CD14-positive monocyte (primary cell): ENCODE data around the gene POLR3A. TPM values are rescaled to one million over a fixed set of nuclear protein-coding genes. Genes with fewer than 3 reads are reported as not detected.

ENCODE experiments used
- DNase-seq, 3 donors: peaks; one replicate each; pipeline ENCODE4 v3.0.0-alpha.2; 2011 to 2022
- H2AFZ ChIP-seq: 2 replicates; pipeline ENCODE4 v1.6.0; 2012; ENCODE audit warnings: mild to moderate bottlenecking, low read depth, low read length, inconsistent platforms; ENCODE audit not compliant: insufficient read depth, poor library complexity, severe bottlenecking
- H3K27ac ChIP-seq, 2 donors: 1 replicate in 1 of 2; 2 replicates in 1 of 2; pipeline ENCODE4 v1.5.1; 2012 to 2013; ENCODE audit warnings: low read length in 2 of 2, control low read depth in 1 of 2, inconsistent platforms in 1 of 2, low read depth in 1 of 2, mild to moderate bottlenecking in 1 of 2
- H3K27me3 ChIP-seq, 2 donors: one replicate each; pipeline versions ENCODE4 v1.6.0 to v1.6.1; 2011 to 2013; ENCODE audit warnings: low read length in 2 of 2; ENCODE audit not compliant: control insufficient read depth in 2 of 2, insufficient read depth in 2 of 2
- H3K36me3 ChIP-seq, 2 donors: replicated peaks in 1 of 2; 1 replicate in 1 of 2; 2 replicates in 1 of 2; pipeline versions ENCODE4 v1.5.1 to v1.6.1; 2012 to 2013; ENCODE audit warnings: low read length in 2 of 2, control low read depth in 1 of 2, inconsistent platforms in 1 of 2, mild to moderate bottlenecking in 1 of 2; ENCODE audit not compliant: insufficient read depth in 2 of 2, control insufficient read depth in 1 of 2
- H3K4me1 ChIP-seq, 2 donors: 1 replicate in 1 of 2; 2 replicates in 1 of 2; pipeline versions ENCODE4 v1.5.1 to v1.6.1; 2012 to 2013; ENCODE audit warnings: low read length in 2 of 2, control low read depth in 1 of 2, inconsistent platforms in 1 of 2, mild to moderate bottlenecking in 1 of 2, moderate library complexity in 1 of 2; ENCODE audit not compliant: insufficient read depth in 2 of 2, control insufficient read depth in 1 of 2
- H3K4me2 ChIP-seq: replicated peaks from 2 replicates; pipeline ENCODE3; 2012; ENCODE audit warnings: low read length, moderate library complexity, mild to moderate bottlenecking; ENCODE audit not compliant: poor library complexity, severe bottlenecking; ENCODE audit errors: extremely low read depth
- H3K4me3 ChIP-seq, 3 experiments: fragments of 200-600 bp in 1 of 3; sonication (generic) in 1 of 3; replicated peaks in 1 of 3; 1 replicate in 2 of 3; 2 replicates in 1 of 3; pipeline ENCODE4 v1.5.1; 2011 to 2013; ENCODE audit warnings: low read length in 3 of 3, mild to moderate bottlenecking in 3 of 3, control low read depth in 2 of 3, low read depth in 2 of 3, inconsistent platforms in 1 of 3, moderate library complexity in 1 of 3
- H3K79me2 ChIP-seq: 2 replicates; pipeline ENCODE4 v1.6.0; 2012; ENCODE audit warnings: mild to moderate bottlenecking, control low read depth, inconsistent platforms, low read length, moderate library complexity; ENCODE audit not compliant: insufficient read depth
- H3K9ac ChIP-seq: 2 replicates; pipeline ENCODE4 v1.6.0; 2017; ENCODE audit warnings: low read length, mild to moderate bottlenecking; ENCODE audit not compliant: insufficient read depth, poor library complexity, severe bottlenecking
- H3K9me3 ChIP-seq, 2 donors: replicated peaks in 1 of 2; 1 replicate in 1 of 2; 2 replicates in 1 of 2; pipeline versions ENCODE4 v1.5.1 to v1.6.1; 2012 to 2013; ENCODE audit warnings: low read length in 2 of 2, control low read depth in 1 of 2; ENCODE audit not compliant: control insufficient read depth in 1 of 2, insufficient read depth in 1 of 2
- H4K20me1 ChIP-seq: 2 replicates; pipeline ENCODE4 v1.6.0; 2012; ENCODE audit warnings: mild to moderate bottlenecking, low read length, control low read depth, moderate library complexity; ENCODE audit not compliant: insufficient read depth
- H3K27ac Mint-ChIP-seq, 7 donors: one replicate each; pipeline ENCODE4 v1.8.0; 2020; ENCODE audit warnings: mild to moderate bottlenecking in 7 of 7, mixed read lengths in 7 of 7, moderate library complexity in 6 of 7, inconsistent platforms in 2 of 7
- H3K27me3 Mint-ChIP-seq, 3 donors: one replicate each; pipeline ENCODE4 v1.8.0; 2021 to 2022; ENCODE audit warnings: low read depth in 3 of 3, mild to moderate bottlenecking in 3 of 3, mixed read lengths in 3 of 3, moderate library complexity in 3 of 3, inconsistent platforms in 1 of 3
- H3K36me3 Mint-ChIP-seq, 2 donors: one replicate each; pipeline ENCODE4 v1.8.0; 2020; ENCODE audit warnings: mixed read lengths in 2 of 2, inconsistent platforms in 1 of 2, mild to moderate bottlenecking in 1 of 2
- H3K4me1 Mint-ChIP-seq: one replicate; pipeline ENCODE4 v1.8.0; 2020; ENCODE audit warnings: mild to moderate bottlenecking, mixed read lengths
- H3K4me3 Mint-ChIP-seq, 2 donors: one replicate each; pipeline ENCODE4 v1.8.0; 2020; ENCODE audit warnings: mild to moderate bottlenecking in 2 of 2, mixed read lengths in 2 of 2, moderate library complexity in 1 of 2
- H3K9me3 Mint-ChIP-seq, 7 donors: one replicate each; pipeline ENCODE4 v1.8.0; 2020 to 2022; ENCODE audit warnings: mixed read lengths in 7 of 7, mild to moderate bottlenecking in 6 of 7, moderate library complexity in 6 of 7, inconsistent platforms in 2 of 7
- WGBS: methylation state at CpG from one replicate; pipeline ENCODE4 v1.1.5; 2013; ENCODE audit warnings: missing lambda C conversion rate; ENCODE audit not compliant: insufficient coverage; 5-methylcytosine and 5-hydroxymethylcytosine counted together
- intact Hi-C, 2 donors: fragments of 100-400 bp; cut with micrococcal nuclease; formaldehyde crosslinking; loops; one replicate each; pipeline versions ENCODE4 v1.15.0 to v1.15.1; 2023
- polyA plus RNA-seq, 3 donors: library from polyadenylated mRNA; depleted of rRNA in 1 of 3; unstranded in 2 of 3; stranded (reverse) in 1 of 3; fragments of 300-500 nt in 2 of 3; fragments of >200 nt in 1 of 3; fragmentation: Illumina TruSeq in 2 of 3; gene quantifications; 1 replicate in 2 of 3; 2 replicates in 1 of 3; pipeline ENCODE4 v1.2.3, GENCODE V29; 2012 to 2021
- TF ChIP-seq, protein P1 (sequence below): fragments of 200-600 bp; IDR thresholded peaks from one replicate; pipeline ENCODE4 v1.8.0; 2022; ENCODE audit warnings: antibody characterized with exemption, mild to moderate bottlenecking

POLR3A gene
- polyA plus RNA-seq, 3 donors: 2.7 to 5.2 (median 4.7) TPM

DNA sequence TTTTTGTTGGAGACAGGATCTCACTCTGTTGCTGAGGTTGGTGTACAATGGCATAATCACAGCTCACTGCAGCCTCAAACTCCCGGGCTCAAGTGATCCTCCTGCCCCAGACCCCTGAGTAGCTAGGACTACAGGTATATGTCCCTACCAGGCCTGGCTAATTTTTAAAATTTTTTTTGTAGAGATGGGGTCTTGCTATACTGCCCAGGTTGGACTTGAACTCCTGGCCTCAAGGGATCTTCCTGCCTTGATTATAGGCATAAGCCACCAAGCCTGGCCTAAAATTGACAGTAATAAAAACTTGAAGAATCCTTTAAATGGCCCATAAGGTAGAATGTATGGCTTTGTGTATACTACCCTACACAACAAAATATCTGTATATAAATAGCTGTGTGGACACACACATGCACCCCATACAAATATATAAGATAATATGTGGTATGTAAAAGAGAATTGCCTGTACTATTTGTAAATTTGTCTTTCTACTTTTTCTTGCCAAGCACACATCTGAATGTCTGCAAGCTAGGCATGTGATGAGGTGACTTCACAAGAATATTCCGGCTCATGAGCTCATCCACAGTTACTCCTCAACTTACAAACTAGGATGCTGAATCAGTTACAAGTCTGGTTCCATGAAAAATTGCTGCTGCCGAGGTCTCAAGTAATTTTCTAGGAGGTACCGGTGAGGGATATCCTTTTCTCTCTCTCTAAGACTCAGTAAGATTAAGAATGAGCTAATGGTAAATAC lies 26.6 kb downstream of the POLR3A start:
- no peaks in the 10 kb centered on the region for H3K4me1 Mint-ChIP-seq
- H3K79me2 ChIP-seq: no peaks in the 10 kb centered on the region
- H3K36me3 Mint-ChIP-seq: peaks cover 83 to 95% of the 10 kb centered on the region in 2 donors
- TF ChIP-seq, protein P1, sequence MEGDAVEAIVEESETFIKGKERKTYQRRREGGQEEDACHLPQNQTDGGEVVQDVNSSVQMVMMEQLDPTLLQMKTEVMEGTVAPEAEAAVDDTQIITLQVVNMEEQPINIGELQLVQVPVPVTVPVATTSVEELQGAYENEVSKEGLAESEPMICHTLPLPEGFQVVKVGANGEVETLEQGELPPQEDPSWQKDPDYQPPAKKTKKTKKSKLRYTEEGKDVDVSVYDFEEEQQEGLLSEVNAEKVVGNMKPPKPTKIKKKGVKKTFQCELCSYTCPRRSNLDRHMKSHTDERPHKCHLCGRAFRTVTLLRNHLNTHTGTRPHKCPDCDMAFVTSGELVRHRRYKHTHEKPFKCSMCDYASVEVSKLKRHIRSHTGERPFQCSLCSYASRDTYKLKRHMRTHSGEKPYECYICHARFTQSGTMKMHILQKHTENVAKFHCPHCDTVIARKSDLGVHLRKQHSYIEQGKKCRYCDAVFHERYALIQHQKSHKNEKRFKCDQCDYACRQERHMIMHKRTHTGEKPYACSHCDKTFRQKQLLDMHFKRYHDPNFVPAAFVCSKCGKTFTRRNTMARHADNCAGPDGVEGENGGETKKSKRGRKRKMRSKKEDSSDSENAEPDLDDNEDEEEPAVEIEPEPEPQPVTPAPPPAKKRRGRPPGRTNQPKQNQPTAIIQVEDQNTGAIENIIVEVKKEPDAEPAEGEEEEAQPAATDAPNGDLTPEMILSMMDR: no peak
- H3K27ac ChIP-seq: no peak overlapping the region
- no peaks in the 10 kb centered on the region for H3K9me3 ChIP-seq
- peaks cover 84 to 87% of the 10 kb centered on the region in 2 donors for H3K36me3 ChIP-seq
- H3K27me3 Mint-ChIP-seq: no peaks in the 10 kb centered on the region
- no peak overlapping the region for H3K27ac Mint-ChIP-seq
- no peak overlapping the region for H3K4me3 Mint-ChIP-seq
- H3K4me3 ChIP-seq: no peak overlapping the region
- H3K27me3 ChIP-seq: no peaks in the 10 kb centered on the region
- intact Hi-C loops: no loop called here
- H3K9ac ChIP-seq: no peak overlapping the region
- no peaks in the 10 kb centered on the region for H3K4me1 ChIP-seq
- no peak for DNase-seq
- H4K20me1 ChIP-seq: no peaks in the 10 kb centered on the region
- H2AFZ ChIP-seq: no peak overlapping the region
- no CpG with 5 or more reads among the region's 4 CpGs for WGBS
- no peak overlapping the region for H3K4me2 ChIP-seq
- peaks cover 0 to 5% (median 0%) of the 10 kb centered on the region in 7 donors for H3K9me3 Mint-ChIP-seq

DNA sequence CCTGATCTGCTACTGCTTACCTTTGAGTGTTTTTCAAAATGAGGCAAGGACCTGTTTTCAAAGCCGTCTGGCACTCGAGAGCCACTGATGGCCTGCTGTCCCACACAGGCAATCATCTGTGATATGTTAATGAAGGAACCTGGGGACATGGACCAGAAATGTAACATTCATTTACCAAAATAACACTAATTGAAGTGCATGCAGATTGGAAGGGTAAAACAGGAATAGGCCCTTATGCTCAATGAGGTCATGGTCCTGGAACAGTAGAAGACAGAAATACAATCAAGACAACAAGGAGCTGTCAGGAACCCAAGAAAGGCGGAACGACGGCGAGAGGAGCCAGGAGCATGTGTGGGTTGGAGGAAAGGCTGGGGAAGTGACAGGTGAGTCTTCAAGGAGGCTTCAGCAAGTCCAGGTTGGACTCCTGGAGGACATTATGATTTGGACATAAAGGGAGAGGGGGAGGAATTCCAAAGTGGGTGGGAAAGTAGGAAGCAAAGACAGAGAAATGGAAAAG lies 28.3 kb downstream of the POLR3A start:
- no peak overlapping the region for H3K27ac Mint-ChIP-seq
- H3K27me3 ChIP-seq: no peaks in the 10 kb centered on the region
- no peak overlapping the region for H3K27ac ChIP-seq
- no peak overlapping the region for H3K4me2 ChIP-seq
- H3K27me3 Mint-ChIP-seq: no peaks in the 10 kb centered on the region
- TF ChIP-seq, protein P1: no peak
- no peak overlapping the region for H3K4me3 Mint-ChIP-seq
- no peak for DNase-seq
- no peaks in the 10 kb centered on the region for H3K9me3 ChIP-seq
- no peak overlapping the region for H3K4me3 ChIP-seq
- no peak overlapping the region for H2AFZ ChIP-seq
- no peaks in the 10 kb centered on the region for H4K20me1 ChIP-seq
- H3K79me2 ChIP-seq: no peaks in the 10 kb centered on the region
- H3K9ac ChIP-seq: no peak overlapping the region
- no peaks in the 10 kb centered on the region for H3K4me1 ChIP-seq
- H3K4me1 Mint-ChIP-seq: no peaks in the 10 kb centered on the region
- intact Hi-C loops: no loop called here
- peaks cover 0 to 3% (median 0%) of the 10 kb centered on the region in 7 donors for H3K9me3 Mint-ChIP-seq
- H3K36me3 Mint-ChIP-seq: peaks cover 82 to 91% of the 10 kb centered on the region in 2 donors
- H3K36me3 ChIP-seq: peaks cover 68 to 70% of the 10 kb centered on the region in 2 donors
- WGBS: 98% methylated on average over 5 of the region's 6 CpGs
